ENCODE results near the gene CCDC24. TPM values are rescaled to one million over a fixed set of nuclear protein-coding genes. Genes with fewer than 3 reads are reported as not detected.

The CCDC24 gene
- polyA plus RNA-seq, 1 experiment, result 2.0 TPM

DNA sequence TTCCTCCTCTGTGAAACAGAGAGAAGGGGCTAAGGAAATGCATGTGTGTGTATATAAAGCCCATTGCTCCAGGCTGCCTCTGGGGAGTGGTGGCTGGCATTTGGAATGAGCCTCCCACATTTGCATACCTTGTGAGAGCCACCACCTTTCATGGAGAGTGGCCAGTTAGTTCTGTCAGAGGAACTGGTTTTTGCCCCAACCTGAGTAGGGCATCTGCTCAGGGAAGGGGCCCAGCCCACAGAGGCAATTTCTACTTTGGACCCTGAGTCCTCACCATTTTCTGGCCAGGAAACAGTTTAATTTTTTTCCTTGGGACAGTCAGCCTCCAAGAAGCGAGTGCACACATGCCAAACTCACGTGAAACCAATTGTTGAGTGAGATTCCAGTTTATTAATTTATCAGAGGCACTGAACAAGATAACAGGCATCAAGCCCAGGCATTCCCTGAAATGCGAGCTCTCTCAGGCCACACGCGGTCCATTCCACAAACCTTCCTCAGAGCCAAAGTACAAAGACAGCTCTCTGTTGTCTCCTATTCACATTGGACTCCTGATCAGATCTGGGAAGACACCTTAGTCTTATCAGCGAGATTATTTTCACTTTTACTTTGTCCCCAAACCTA is 40.9 kb downstream of the CCDC24 start:
- no peak for DNase-seq (ENCODE audit: low read depth)
- Histone ChIP-seq H3K36me3 (ENCODE audit: control insufficient read depth, insufficient read depth, low read length) (0 out of 2 replicates have a peak, but pooled peaks cover 2% of the 10 kb centered on the region), H3K4me3 (ENCODE audit: low read depth, low read length) (no peak overlapping the region), H3K27me3 (ENCODE audit: control insufficient read depth, insufficient read depth, low read length) (no peaks in the 10 kb centered on the region)
- CTCF ChIA-PET, result interaction anchor here (1.1 to 6.6 kb wide), 3 partner anchors 15 to 563 kb away, joined by 3 to 49 read pairs (median 41); no protein-coding TSS in a partner anchor
- POLR2A ChIA-PET, result no interaction called here
- TF ChIP-seq, protein P1, sequence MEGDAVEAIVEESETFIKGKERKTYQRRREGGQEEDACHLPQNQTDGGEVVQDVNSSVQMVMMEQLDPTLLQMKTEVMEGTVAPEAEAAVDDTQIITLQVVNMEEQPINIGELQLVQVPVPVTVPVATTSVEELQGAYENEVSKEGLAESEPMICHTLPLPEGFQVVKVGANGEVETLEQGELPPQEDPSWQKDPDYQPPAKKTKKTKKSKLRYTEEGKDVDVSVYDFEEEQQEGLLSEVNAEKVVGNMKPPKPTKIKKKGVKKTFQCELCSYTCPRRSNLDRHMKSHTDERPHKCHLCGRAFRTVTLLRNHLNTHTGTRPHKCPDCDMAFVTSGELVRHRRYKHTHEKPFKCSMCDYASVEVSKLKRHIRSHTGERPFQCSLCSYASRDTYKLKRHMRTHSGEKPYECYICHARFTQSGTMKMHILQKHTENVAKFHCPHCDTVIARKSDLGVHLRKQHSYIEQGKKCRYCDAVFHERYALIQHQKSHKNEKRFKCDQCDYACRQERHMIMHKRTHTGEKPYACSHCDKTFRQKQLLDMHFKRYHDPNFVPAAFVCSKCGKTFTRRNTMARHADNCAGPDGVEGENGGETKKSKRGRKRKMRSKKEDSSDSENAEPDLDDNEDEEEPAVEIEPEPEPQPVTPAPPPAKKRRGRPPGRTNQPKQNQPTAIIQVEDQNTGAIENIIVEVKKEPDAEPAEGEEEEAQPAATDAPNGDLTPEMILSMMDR (IDR thresholded peaks at IDR 0.05; ENCODE audit: insufficient read depth, low read depth, low read length), result no peak

DNA sequence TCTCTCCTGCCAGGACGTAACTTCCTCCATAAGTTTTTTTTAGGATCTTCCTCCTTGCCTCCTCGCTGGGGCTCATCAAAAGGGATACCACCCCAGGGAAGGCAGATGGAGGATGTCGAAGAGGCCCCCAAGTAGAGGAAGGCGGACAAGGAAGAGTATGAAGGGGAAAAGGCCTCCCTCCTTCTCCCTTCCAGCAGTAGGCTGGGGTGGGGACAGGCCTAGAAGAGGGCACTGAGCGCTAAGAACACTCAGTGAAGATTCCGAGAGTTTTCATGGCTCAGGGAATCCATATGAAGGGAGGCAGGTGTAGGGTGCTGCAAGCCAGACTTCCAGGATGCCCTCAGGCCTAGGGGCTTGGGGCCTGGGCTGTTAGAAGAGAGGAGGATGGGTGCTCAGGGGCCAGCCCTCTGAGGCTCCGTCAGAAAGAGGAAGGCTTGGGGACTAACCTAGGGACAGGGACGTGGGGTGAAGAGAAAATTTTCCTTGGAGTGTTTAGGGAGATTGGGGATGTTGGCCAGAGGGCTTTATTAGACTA is 41.7 kb downstream of the CCDC24 start:
- DNase-seq (ENCODE audit: low read depth), result no peak
- no peak overlapping the region for H3K4me3 ChIP-seq (ENCODE audit: low read depth, low read length)
- ChIA-PET CTCF (interaction anchor here (1.4 to 5.5 kb wide), 4 partner anchors 14 to 98 kb away, joined by 3 to 96 read pairs (median 31); no protein-coding TSS in a partner anchor), POLR2A (no interaction called here)
- H3K36me3 ChIP-seq (ENCODE audit: control insufficient read depth, insufficient read depth, low read length), result 0 out of 2 replicates have a peak, but pooled peaks cover under 1% of the 10 kb centered on the region
- TF ChIP-seq, protein P1 (IDR thresholded peaks at IDR 0.05; ENCODE audit: insufficient read depth, low read depth, low read length), result no peak
- H3K27me3 ChIP-seq (ENCODE audit: control insufficient read depth, insufficient read depth, low read length), result no peaks in the 10 kb centered on the region

DNA sequence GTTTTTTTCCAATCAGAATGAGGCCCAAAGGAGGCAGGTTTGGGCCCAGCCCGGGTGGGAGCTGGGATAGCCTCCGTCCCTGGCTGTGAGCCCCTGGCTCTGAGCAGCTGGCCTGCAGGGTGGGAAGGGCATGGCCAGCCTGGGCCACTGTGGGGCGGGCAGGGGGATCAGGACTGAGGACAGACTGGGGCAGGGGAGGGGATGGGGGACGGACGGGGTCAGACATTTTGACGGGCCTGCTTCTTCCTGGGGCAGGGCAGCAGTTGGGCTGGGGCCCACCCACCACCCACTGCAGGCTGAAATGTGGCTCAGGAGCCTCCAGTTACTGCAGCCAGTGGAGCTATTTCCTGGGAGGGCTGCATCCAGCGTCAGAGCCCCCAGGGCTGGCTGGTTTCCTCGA is 42.4 kb downstream of the CCDC24 start:
- Histone ChIP-seq H3K4me3 (ENCODE audit: low read depth, low read length) (no peak overlapping the region), H3K36me3 (ENCODE audit: control insufficient read depth, insufficient read depth, low read length) (no peaks in the 10 kb centered on the region), H3K27me3 (ENCODE audit: control insufficient read depth, insufficient read depth, low read length) (no peaks in the 10 kb centered on the region)
- ChIA-PET CTCF (interaction anchor here (1.0 to 5.5 kb wide), 5 partner anchors 10 to 99 kb away, joined by 3 to 96 read pairs (median 13); no protein-coding TSS in a partner anchor), POLR2A (no interaction called here)
- DNase-seq (ENCODE audit: low read depth), result no peak
- TF ChIP-seq, protein P1 (IDR thresholded peaks at IDR 0.05; ENCODE audit: insufficient read depth, low read depth, low read length), result no peak

DNA sequence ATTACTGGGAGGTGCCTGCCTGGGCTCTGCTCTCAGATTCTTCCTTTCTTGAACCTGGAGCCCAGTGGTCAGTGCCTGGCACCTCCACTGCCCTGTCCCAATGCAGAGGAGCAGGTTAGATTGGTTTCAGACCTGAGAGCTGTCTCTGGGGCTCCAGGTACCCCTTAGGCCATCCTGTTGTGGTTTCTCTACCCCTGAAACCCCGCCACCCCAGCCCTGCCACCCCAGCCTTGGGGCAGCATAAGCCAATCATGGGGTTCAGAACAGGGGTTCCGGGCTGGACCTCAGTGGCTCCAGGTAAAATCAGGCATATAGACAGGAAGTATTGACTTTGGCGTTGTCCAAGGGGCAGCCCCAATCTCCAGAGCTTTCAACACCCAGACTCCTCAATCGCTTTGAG is 43.0 kb downstream of the CCDC24 start:
- CTCF ChIA-PET, result interaction anchor here (1.0 to 5.5 kb wide), 6 partner anchors 10 to 270 kb away, joined by 3 to 96 read pairs (median 8); no protein-coding TSS in a partner anchor
- Histone ChIP-seq H3K36me3 (ENCODE audit: control insufficient read depth, insufficient read depth, low read length) (no peaks in the 10 kb centered on the region), H3K27me3 (ENCODE audit: control insufficient read depth, insufficient read depth, low read length) (no peaks in the 10 kb centered on the region), H3K4me3 (ENCODE audit: low read depth, low read length) (no peak overlapping the region)
- POLR2A ChIA-PET, result no interaction called here
- no peak for DNase-seq (ENCODE audit: low read depth)
- TF ChIP-seq, protein P1 (IDR thresholded peaks at IDR 0.05; ENCODE audit: insufficient read depth, low read depth, low read length), result no peak

DNA sequence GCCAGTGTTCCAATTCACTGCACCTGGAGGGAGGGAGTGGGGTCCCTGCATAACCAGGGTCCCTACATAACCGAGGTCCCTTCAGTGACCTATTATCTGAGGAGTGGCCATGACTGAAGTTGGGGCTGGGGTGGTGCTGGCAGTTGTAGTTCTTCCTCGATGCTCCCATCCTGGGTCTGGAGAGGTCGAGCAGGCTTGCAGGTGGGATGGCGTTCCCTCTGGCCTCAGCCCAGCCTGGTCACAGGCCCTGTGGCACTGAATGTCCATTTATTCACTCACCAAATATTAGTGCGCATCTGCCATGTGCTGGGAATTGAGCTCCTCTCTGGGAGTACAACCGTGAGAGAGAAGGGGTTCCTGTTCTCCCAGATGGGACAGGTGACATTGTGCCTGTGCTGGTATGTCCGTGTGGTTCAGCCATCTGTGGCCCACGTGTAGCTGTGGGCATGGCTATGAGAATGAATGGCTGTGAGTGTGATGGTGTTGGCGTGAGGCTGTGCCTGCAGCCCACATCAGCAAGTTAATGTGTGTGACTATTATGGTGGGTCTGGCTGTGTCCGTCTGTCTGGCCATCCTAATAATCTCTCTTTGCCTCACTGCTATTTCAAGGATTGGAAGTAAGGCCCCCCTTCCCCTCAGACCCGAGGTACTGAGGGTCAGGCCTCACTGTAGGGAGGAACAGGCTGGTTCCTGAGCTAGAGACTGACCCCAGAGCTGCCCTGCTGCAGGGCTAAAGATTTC is 43.7 kb downstream of the CCDC24 start:
- CTCF ChIA-PET, result interaction anchor here (0.7 to 5.5 kb wide), 10 partner anchors 9 to 271 kb away, joined by 3 to 96 read pairs (median 7); no protein-coding TSS in a partner anchor

More for the DNA sequence above, 43.7 kb downstream of the CCDC24 start:
- DNase-seq (ENCODE audit: low read depth), result no peak
- TF ChIP-seq, protein P1 (IDR thresholded peaks at IDR 0.05; ENCODE audit: insufficient read depth, low read depth, low read length), result no peak
- Histone ChIP-seq H3K27me3 (ENCODE audit: control insufficient read depth, insufficient read depth, low read length) (no peaks in the 10 kb centered on the region), H3K4me3 (ENCODE audit: low read depth, low read length) (no peak overlapping the region), H3K36me3 (ENCODE audit: control insufficient read depth, insufficient read depth, low read length) (no peaks in the 10 kb centered on the region)
- POLR2A ChIA-PET, result no interaction called here

All from BJ (cell line).